ENCODE data around the gene TBC1D2. TPM values are rescaled to one million over a fixed set of nuclear protein-coding genes. Genes with fewer than 3 reads are reported as not detected.

The TBC1D2 gene
- total RNA-seq, 4 donors from 2014 or later = 11.3 to 33.5 (median 21.4) TPM

- TF ChIP-seq, protein P1, sequence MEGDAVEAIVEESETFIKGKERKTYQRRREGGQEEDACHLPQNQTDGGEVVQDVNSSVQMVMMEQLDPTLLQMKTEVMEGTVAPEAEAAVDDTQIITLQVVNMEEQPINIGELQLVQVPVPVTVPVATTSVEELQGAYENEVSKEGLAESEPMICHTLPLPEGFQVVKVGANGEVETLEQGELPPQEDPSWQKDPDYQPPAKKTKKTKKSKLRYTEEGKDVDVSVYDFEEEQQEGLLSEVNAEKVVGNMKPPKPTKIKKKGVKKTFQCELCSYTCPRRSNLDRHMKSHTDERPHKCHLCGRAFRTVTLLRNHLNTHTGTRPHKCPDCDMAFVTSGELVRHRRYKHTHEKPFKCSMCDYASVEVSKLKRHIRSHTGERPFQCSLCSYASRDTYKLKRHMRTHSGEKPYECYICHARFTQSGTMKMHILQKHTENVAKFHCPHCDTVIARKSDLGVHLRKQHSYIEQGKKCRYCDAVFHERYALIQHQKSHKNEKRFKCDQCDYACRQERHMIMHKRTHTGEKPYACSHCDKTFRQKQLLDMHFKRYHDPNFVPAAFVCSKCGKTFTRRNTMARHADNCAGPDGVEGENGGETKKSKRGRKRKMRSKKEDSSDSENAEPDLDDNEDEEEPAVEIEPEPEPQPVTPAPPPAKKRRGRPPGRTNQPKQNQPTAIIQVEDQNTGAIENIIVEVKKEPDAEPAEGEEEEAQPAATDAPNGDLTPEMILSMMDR (IDR thresholded peaks at IDR 0.05; ENCODE audit: low read depth) = no peak
Observed at GRCh38 chr9:98180996-98181395, 74.5 kb downstream of the TBC1D2 start.

GRCh38 chr9:98178874-98179850 is 76.3 kb downstream of the TBC1D2 start:
- TF ChIP-seq, protein P1 (IDR thresholded peaks at IDR 0.05; ENCODE audit: low read depth) = no peak

- TF ChIP-seq, protein P1 (IDR thresholded peaks at IDR 0.05; ENCODE audit: low read depth) = no peak
Observed at GRCh38 chr9:98176391-98177259, 78.8 kb downstream of the TBC1D2 start.

DNA sequence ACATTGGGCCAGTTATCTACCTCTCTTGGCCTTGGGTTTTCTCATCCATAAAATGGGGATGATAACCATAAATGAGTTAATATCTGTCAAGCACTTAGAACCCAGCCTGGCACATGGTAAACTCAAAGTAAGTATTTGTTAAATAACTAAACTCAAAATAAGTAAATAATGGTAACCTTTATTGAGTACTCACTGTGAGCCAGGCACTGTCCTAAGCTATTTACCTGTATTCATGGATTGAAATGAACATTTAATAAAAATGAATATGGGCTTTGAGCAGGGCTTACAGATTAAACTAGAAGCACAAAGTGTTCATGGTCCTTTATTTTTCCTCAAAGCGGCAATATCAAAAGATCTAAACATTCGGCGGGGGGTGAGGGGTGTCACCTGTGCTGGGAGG is 79.7 kb downstream of the TBC1D2 start:
- TF ChIP-seq, protein P1 (IDR thresholded peaks at IDR 0.05; ENCODE audit: low read depth) = no peak

GRCh38 chr9:98175028-98175569 is 80.3 kb downstream of the TBC1D2 start:
- TF ChIP-seq, protein P1 (IDR thresholded peaks at IDR 0.05; ENCODE audit: low read depth) = no peak

DNA sequence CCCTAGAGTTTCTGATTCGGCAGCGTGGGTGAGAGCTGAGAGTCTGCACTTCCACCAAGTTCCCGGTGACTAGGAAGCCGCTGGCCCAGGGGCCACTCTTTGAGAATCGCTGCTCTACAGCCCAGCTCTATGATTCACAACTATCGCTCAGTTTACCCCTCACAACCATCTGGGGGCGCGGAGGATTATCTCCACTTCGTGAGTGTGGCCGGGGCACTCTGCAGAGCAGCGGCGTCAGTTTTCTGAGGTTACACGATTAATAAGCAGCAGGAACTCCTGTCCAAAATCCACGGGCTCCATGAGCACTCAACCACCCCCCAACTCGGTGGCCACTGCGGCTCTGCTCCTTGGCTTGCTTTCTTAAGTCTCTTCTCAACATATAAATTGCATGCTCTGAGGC is 82.3 kb downstream of the TBC1D2 start:
- TF ChIP-seq, protein P1 (IDR thresholded peaks at IDR 0.05; ENCODE audit: low read depth) = no peak

Data from subcutaneous adipose tissue (tissue), 4 donors.